ENCODE data around the gene CFAP100. TPM values are rescaled to one million over a fixed set of nuclear protein-coding genes. Genes with fewer than 3 reads are reported as not detected.

CFAP100 gene
- total and polyA plus RNA-seq, 9 of the 15 experiments (the other 6 are each of a cell fraction or from before 2014, with no cell fraction given): not detected

DNA sequence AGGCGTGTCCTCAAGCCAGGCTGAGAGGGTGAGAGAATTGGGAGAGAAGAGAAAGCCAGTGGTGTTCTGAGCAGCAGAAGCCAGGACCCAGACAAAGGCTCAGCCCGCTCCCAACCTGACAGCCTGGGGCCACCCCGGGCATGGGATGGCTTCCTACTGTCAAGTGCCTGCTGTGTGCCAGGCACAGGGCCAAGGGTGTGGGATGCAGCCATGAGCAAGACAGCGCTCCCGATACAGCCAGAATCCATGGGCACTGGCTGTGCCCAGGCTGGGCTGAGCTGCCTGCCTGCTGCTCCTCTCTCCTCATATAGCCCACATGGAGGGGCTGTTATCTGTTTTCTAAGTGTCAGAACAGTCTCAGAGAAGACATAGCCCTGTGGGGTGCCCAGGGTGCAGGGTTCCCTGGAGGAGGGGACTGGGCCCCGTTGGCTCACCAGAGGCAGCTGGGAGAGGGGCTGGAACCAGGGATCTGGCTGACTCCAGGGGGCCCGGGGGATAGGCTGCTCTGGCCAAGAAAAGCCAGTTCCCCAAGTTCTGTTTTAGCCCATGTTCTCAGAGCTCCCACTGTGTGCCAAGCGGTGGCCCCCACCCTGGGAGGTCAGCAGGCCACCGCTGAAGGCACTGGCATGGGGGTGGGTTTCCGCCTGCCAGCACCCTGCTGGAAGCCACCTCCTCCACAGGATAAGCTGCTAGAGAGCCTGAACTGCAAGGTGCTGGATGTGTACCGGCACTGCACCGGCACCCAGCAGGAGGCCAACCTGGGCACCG lies 39.0 kb downstream of the CFAP100 start (continued):
- TF ChIP-seq ZNF407 (IDR thresholded peaks at IDR 0.05; ENCODE audit: low read depth) (no peak), TAF9B (IDR thresholded peaks at IDR 0.05; ENCODE audit: partially characterized antibody) (no peak), HMGN3 (IDR thresholded peaks at IDR 0.05; ENCODE audit: borderline replicate concordance, extremely low read depth, insufficient read length, low read depth, low read length) (no peak), NR0B1 (IDR thresholded peaks at IDR 0.05; ENCODE audit: partially characterized antibody) (no peak), GABPA (tag; conservative IDR thresholded peaks at IDR 0.05; ENCODE audit: low read depth) (no peak), IRF1 (CRISPR knock-in tag; IDR thresholded peaks at IDR 0.05; ENCODE audit: borderline replicate concordance) (no peak), ZNF511 (CRISPR knock-in tag; IDR thresholded peaks at IDR 0.05) (no peak), TFAM (CRISPR knock-in tag; conservative IDR thresholded peaks at IDR 0.05) (no peak), SRSF1 (IDR thresholded peaks at IDR 0.05; ENCODE audit: low read depth, low read length) (no peak), ZBTB7A (IDR thresholded peaks at IDR 0.05; ENCODE audit: borderline replicate concordance, control insufficient read depth, low read depth, low read length) (no peak)

Measured in K562 (cell line).